ENCODE measurements around the gene CDKN2B.
"Not testable (repeated sequence)": the region's sequence is repeated elsewhere in the genome, so short reads cannot be mapped to it uniquely, and the experiment has no call there.

CDKN2B gene

GRCh38 chr9:22008717-22009505 lies at the start of gene CDKN2B:
Gene CDKN2B, minus strand, starts transcription at chr9:22009305. Its CDS starts 352 bp downstream, at chr9:22008953.
- FAIRE-seq: peak; percentile 96

- FAIRE-seq: not testable (repeated sequence)
These were observed 48.9 kb upstream of the CDKN2B start for GRCh38 chr9:22057972-22058371.

- no peak for FAIRE-seq
These were observed 47.3 kb upstream of the CDKN2B start for GRCh38 chr9:22056402-22056801.

- no peak for FAIRE-seq
These were observed 46.0 kb upstream of the CDKN2B start for GRCh38 chr9:22055090-22055489.

- peak; percentile 70 for FAIRE-seq
These were observed 45.4 kb upstream of the CDKN2B start for GRCh38 chr9:22054529-22054928.

GRCh38 chr9:22054076-22054475 lies 45.0 kb upstream of the CDKN2B start:
- no peak for FAIRE-seq

GRCh38 chr9:22053178-22053577 lies 44.1 kb upstream of the CDKN2B start:
- no peak for FAIRE-seq

GRCh38 chr9:22052376-22052945 lies 43.4 kb upstream of the CDKN2B start:
- no peak for FAIRE-seq

GRCh38 chr9:22050924-22051323 lies 41.8 kb upstream of the CDKN2B start:
- FAIRE-seq: no peak

GRCh38 chr9:22049411-22049810 lies 40.3 kb upstream of the CDKN2B start:
- FAIRE-seq: no peak

GRCh38 chr9:22047596-22047995 lies 38.5 kb upstream of the CDKN2B start:
- no peak for FAIRE-seq

GRCh38 chr9:22046243-22046885 lies 37.3 kb upstream of the CDKN2B start:
- FAIRE-seq: no peak

GRCh38 chr9:22045423-22045822 lies 36.3 kb upstream of the CDKN2B start:
- FAIRE-seq: no peak

GRCh38 chr9:22044583-22044982 lies 35.5 kb upstream of the CDKN2B start:
- FAIRE-seq: no peak

- FAIRE-seq: no peak
These were observed 34.8 kb upstream of the CDKN2B start for GRCh38 chr9:22043928-22044327.

- no peak for FAIRE-seq
These were observed 32.7 kb upstream of the CDKN2B start for GRCh38 chr9:22041775-22042174.

- FAIRE-seq: no peak
These were observed 32.2 kb upstream of the CDKN2B start for GRCh38 chr9:22041344-22041743.

- no peak for FAIRE-seq
These were observed 31.7 kb upstream of the CDKN2B start for GRCh38 chr9:22040760-22041159.

- no peak for FAIRE-seq
These were observed 30.2 kb upstream of the CDKN2B start for GRCh38 chr9:22039258-22039657.

- peak; percentile 94 for FAIRE-seq
These were observed 29.0 kb upstream of the CDKN2B start for GRCh38 chr9:22037954-22038690.

GRCh38 chr9:22036866-22037626 lies 27.9 kb upstream of the CDKN2B start:
- no peak for FAIRE-seq

- FAIRE-seq: no peak
These were observed 26.5 kb upstream of the CDKN2B start for GRCh38 chr9:22035591-22036011.
